ENCODE data around the gene CDCA4.

The CDCA4 gene

DNA sequence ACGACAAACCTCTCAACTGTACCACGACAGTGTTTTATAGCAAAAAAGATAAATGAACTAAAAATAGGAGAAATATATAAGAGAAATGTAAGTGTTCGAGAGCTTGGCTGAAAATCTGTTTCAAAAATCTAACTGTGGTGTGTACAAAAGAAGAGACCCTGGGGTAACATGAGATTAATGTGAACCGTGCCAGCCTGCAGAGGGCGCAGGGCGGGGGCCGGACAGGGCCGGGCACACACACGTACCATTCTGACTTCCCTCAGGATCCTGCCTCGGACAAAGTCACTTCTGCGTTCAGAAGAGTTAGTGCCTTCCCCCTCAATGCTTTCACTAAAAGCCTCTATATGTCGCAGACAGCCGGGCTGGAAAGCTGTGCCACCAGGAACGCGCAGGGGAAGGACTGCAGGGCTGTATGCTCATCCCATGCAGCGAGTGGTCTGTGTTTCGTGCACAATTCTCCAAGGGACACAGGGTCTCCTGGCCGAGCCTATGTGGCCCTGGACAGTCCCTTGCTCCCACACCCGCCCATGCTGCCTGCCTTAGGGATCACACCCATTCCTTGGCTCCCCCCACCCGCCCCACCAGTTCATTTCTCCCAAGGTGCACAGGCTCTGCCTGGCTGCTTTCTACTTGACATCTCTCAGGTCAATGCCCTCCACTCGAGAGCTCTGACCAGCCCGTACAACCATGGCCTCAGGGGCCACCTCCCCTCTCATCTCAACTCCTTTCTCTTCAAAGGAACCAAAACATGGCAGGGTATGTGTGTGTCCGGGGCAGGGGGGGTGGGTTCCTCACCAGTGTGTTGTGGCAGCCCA, 8.5 kb downstream of the CDCA4 start:
- no peak for DNase-seq

DNA sequence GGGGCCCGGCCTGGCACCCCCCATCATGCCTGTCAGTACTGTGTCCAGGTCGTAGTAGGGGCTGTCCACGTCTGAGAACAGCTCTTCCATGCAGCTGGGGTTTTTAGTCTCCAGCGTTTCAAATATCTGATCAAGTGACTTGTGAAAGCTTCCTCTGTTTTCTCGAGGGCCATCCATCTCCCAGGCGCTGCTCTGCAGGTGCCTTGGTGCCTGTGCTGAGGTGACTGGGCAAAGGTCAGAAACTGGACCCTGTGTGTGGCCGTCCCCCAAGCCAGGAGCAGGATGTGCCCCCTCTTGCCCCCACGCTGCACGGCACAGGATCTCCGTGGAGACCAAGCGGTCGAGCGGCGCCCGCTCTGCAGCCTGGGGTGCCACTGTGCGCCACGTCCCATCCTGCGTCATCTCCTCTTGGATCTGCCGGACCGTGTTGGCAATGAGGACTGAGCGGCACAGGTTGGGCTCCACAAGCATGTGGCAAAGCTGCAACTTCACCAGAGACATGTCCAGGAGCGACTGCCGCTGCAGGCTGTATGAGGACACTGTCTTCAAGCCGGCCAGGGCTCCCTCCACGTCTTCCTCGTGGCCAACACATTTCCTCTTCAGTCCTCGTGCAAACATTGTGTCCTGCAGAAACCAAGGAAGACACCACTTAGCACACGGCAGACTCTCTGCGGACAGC, 9.4 kb downstream of the CDCA4 start:
- no peak for DNase-seq

- DNase-seq = no peak
Measured at GRCh38 chr14:105010891-105011291, 10.0 kb downstream of the CDCA4 start.

DNA sequence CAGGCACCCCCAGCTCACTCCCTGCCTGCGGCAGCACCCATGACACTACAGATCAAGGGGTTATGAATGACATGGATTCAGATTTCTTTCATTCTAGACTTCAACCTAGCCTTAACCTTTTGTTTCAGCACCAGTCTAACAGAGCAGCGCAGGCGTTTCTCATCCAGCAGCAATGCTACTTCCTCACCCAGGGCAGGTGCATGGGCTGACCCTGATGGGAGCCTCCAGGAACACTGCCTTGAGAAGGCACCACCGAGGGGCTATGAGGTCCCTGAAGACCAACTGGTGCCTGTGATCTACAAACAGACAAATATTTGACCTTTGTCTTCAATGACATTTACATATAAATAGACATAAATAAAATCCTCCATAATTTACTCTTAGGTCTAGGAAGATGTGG, 10.8 kb downstream of the CDCA4 start:
- DNase-seq = no peak

- DNase-seq = no peak
Measured at GRCh38 chr14:105007593-105008264, 13.2 kb downstream of the CDCA4 start.

DNA sequence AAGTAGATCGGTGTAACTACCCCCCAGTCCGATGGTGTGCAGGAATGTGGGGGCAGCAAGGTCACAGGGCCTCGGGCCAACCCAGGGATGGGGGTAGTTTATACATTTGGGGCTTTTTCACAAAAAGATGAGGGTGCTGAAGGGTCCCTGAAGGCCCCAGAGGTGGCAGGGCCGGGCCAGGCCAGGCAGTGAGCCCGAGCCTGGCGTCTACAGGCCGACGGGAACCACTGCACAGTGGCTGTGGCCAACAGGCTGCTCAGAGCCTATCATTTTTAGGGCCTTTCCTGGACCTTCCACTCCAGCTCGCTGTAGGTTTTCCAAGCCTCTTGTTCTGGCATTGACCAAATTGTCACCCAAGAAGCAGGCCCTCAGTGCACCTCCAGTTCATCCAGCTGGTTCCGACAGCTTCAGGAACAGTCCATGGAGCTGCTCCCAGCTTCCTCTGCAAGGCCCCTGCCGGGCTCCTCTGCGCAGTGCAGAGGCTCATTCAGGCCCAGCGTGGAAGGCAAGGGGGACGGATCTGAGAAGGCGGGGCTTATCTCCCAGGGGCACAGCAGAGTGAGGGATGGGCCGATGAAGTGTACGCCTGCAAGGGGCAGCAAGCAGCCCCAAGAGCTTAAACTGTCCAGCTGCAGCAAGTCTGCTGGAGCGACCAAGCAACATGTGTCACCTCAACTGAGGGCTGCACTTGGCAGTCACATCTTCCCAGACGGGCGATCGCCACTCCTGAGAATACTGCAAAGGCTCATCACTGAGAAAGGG, 13.9 kb downstream of the CDCA4 start:
- DNase-seq = no peak

DNA sequence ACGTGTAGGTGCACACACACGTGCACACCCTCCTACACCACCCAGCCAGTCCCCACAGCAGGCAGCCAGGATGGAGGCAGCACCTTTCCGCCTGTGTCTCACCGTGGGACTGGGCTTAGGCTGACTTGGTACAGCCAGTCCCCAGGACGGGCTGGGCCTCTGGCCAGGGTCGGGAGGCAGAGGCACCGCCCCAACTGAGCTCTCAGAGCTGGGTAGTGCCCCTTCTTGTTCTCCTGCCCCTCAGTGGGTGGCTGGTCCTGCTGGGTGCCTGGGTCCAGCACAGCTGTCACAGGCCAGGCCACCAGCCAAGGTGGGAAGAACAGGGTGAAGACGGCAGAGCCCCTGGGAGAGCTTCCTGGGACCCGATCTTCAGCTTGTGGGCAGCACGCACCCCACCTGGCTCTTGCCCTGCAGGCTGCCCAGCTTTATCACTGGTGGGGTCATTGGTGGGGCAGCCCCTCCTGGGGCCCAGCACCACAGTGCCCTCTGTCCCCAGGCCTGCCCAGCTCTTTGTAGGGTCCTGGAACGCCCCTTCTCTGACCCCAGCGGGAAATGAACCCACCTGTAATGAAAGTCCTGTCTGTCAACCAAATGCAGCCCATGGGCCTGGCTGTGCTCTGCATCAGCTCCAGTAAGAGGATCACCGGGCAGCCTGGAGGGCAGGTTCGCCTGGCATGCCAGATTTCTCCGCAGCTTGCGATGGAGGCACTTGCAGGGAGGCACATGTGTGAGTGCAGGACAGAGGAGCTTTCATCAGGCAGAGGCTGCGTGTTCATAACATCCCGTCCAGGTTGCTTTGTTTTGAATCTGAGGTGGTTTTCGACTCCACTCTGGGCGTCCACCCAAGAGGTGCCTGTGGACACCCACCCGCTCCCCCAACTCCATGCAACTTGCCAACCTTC, 14.7 kb downstream of the CDCA4 start:
- DNase-seq = no peak

- no peak for DNase-seq
Measured at GRCh38 chr14:105005329-105005928, 15.5 kb downstream of the CDCA4 start.

DNA sequence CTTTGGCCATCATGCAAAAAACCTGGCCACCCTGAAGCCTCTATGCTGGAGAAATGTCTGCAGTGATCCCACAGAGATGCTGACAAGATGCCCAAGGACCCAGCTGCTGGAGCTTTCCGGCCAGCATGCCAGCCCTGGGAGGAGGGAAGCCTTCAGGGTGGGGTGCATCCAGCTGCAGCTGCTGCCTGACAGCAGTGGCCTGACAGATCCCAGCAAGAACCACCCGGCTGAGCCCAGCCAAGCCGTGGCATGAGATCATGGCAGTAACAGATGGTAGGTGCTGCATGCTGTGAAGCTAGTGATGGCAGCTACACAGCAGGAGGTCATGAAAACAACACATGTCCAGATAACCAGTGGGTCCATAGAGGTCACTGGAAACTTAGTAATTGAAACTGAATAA, 21.5 kb downstream of the CDCA4 start:
- no peak for DNase-seq

GRCh38 chr14:104998801-104999200, 22.1 kb downstream of the CDCA4 start:
- no peak for DNase-seq

DNA sequence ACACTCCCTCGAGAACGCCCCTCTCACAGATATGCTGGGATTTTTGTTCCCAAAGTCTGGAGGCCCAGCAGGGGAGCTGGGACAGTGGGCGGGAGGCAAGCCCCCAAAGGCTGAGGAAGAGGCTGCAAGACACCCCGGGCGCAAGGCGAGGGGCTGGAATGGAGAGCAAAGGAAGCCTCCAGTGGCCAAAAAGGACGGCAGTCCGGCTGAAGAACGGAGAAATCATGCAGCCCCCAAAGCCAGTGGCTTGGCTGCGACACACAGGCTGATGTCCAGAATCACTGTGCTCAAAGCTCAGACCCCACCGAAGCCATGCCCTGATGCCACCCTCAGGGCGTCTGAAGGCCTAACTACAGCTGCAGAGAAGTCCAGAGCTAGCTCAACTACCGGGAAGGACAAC, 24.4 kb downstream of the CDCA4 start:
- DNase-seq = no peak

- DNase-seq = no peak
Measured at GRCh38 chr14:104996032-104996431, 24.9 kb downstream of the CDCA4 start.

GRCh38 chr14:104994978-104995377, 25.9 kb downstream of the CDCA4 start:
- no peak for DNase-seq

DNA sequence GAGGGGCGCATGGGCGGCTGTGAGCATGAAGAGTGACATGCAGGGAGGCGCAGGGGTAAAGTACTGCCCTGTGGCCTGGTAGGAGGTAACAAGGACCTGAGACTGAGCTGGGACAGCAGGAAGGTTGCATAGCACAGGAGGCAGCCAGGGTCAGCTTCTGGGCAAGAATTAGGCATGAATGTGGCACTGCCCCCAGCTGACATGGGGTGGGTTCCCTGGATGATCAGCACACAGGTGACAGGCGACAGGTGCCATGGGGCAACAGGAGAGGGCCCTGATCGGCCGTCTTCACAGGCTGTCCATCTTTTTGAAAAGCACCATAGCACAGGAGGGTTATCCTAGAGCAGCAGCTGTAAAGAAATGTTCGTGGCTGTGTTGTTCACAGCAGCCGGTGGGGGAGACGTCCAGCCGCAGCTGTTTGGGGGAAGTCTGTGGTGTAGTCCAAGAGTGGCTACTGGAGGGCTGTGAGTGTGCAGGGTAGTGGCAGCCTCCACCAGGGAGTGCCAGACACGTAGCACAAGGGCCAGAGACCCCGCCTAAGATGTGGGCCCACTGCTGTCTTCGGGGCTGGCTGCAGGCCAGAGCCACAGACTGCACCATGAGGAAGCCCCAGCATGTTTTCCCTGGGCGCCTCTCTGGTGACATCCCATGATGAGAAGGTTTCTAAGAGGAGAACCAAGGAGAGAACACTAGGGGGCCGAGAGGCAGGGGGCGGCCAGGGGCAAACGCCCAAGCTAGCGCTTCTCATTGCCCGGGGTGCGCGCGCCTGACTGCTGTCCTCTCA, 26.9 kb downstream of the CDCA4 start:
- no peak for DNase-seq

DNA sequence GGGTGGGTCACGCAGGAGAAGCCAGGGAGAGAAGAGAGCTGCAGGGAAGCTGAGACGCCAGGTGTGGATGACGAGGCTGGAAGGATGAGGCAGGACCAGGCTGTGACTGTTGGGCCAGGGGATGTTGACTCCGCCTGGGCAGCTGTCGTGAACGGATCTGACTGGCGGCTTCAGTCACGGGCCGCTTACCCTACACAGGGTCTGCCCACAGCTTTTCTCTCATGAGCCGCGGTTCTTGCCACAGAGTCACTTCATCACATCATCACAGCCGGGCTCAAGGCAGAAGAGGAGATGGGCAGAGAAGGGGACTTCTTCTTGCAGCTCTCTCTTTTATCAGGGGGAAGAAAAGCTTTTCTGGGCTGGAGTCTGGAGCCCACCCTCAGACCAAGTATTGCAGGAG, 27.6 kb downstream of the CDCA4 start:
- no peak for DNase-seq

- no peak for DNase-seq
Measured at GRCh38 chr14:104992501-104992900, 28.4 kb downstream of the CDCA4 start.

DNA sequence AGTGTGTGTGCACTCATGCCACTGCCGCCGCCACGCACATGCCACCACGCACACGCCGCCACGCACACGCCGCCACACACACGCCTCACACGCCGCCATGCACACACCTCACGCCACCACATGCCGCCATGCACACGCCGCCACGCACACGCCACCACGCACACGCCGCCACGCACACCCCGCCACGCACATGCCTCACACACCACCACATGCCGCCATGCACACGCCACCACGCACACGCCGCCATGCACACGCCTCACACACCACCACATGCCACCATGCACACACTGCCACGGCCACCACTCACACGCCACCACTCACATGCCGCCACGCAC, 29.0 kb downstream of the CDCA4 start:
- DNase-seq = no peak

DNA sequence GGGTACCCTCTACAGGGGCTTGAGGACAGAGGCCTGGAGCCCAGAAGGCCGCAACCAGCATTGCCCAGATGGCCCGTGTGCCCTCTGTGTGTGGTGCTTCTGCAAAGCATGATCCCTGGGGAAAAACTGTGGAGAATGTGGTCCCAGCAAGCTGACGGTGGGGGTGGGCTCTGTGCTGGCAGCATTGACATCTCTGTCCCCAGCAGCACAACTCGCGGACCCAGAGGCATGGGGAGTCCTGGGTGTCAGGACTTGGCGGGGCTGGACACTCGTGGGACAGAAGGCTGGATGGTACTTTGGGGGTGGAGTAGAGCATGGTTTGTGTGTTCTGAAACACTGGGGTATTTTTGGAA, 31.0 kb downstream of the CDCA4 start:
- DNase-seq = no peak

GRCh38 chr14:104989236-104989950, 31.5 kb downstream of the CDCA4 start:
- no peak for DNase-seq

- DNase-seq = no peak
Measured at GRCh38 chr14:104986487-104987164, 34.3 kb downstream of the CDCA4 start.
